Transverse colon (tissue), 3 donors: ENCODE results near the gene SMAD4.

Experiments used
- EP300 ChIP-seq: sonication (generic); formaldehyde crosslinking; IDR thresholded peaks from one replicate; pipeline ENCODE4 v1.6.1; 2017; ENCODE audit warnings: antibody characterized with exemption, low read depth
- TF ChIP-seq, protein P1 (sequence below), 5 experiments: fragments of 200-600 bp in 3 of 5; fragments of 450-650 bp in 2 of 5; sonication (generic) in 3 of 5; IDR thresholded peaks; 1 replicate in 2 of 5; 2 replicates in 3 of 5; pipeline ENCODE4 v1.5.1; 2016 to 2017; ENCODE audit warnings: antibody characterized with exemption in 5 of 5, inconsistent platforms in 3 of 5, mild to moderate bottlenecking in 2 of 5, moderate library complexity in 1 of 5

DNA sequence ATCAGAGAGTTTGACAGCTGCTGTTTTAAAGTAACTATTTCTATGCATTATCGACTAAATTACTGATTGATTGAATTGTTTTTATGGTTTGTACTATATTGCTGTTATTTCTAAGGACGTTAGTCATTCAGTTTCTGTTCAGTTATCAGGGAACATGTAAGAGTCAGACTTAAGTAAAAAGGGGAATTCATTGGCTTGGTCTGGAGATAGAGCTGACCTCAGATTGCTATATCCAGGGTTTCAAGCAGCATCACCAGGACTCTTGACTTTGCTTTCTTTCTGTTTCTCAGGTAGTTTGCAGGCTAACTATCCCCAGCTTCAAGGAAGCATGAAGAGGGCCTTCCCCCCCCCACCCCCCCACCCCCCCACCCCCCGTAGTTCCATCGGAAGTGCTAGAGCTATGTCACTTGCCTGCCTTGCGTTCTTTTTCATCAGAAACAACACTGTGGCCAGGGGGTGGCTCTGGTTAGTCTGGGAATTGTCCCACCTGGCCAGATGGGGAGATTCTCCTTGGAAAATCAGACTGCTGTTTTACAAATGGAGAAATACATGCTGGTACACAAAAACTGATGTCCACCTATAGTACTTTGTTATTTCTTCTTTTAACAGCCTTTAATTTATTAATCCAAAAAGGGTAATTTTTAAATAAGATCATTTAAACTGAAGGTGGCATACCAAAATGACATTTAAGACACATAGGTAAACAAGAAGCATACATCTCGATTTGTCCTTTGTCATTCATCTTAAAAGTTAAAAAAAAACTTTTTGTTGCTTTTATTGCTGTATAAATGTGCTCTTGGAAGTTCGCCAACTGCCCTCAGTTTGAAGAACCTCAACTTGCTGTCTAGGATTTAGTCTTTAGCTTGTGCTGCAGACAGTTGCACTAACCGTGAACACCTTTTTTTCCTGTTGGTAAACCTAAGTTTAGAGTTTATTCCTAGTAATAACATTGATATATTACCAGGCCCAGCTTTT is 9.4 kb downstream of the SMAD4 start:
- TF ChIP-seq, protein P1, sequence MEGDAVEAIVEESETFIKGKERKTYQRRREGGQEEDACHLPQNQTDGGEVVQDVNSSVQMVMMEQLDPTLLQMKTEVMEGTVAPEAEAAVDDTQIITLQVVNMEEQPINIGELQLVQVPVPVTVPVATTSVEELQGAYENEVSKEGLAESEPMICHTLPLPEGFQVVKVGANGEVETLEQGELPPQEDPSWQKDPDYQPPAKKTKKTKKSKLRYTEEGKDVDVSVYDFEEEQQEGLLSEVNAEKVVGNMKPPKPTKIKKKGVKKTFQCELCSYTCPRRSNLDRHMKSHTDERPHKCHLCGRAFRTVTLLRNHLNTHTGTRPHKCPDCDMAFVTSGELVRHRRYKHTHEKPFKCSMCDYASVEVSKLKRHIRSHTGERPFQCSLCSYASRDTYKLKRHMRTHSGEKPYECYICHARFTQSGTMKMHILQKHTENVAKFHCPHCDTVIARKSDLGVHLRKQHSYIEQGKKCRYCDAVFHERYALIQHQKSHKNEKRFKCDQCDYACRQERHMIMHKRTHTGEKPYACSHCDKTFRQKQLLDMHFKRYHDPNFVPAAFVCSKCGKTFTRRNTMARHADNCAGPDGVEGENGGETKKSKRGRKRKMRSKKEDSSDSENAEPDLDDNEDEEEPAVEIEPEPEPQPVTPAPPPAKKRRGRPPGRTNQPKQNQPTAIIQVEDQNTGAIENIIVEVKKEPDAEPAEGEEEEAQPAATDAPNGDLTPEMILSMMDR (IDR thresholded peaks at IDR 0.05): no peak
- TF ChIP-seq EP300: no peak
